HCT116 (cell line): ENCODE measurements around the gene KDM6B. TPM values are rescaled to one million over a fixed set of nuclear protein-coding genes. Genes with fewer than 3 reads are reported as not detected.

Experiments used
- ATAC-seq: fragments of 200-7000 bp; cut with Tn5 transposase; 2 replicates; pipeline ENCODE4 v1.9.1; 2020; ENCODE audit warnings: mild to moderate bottlenecking, moderate library complexity
- BruUV-seq: library from RNA; stranded (reverse); fragments of 400-500 nt; replicated peaks from 2 replicates; lab custom pipeline; 2021; lab: Mats Ljungman, UMichigan
- CTCF ChIA-PET: fragments of 300-600 bp; sonication (Branson Sonifier 250); formaldehyde crosslinking; loops from one replicate; lab custom pipeline; 2021; ENCODE audit warnings: antibody characterized with exemption; lab: Charles Lee
- POLR2A ChIA-PET: fragments of 300-600, 350-600 bp; sonication (Branson Sonifier 250); formaldehyde crosslinking; loops from one replicate; lab custom pipeline; 2021; ENCODE audit warnings: antibody characterized with exemption; lab: Charles Lee
- RAD21 ChIA-PET, 2 experiments: fragments of 300-600 bp; sonication (Branson Sonifier 250); formaldehyde crosslinking; loops; one replicate each; lab custom pipeline; 2023; ENCODE audit warnings: low total read pairs in 2 of 2; ENCODE audit not compliant: uncharacterized antibody in 2 of 2, unreplicated experiment in 2 of 2, low non-redundant PET in 1 of 2; lab: Charles Lee
- DNase-seq: peaks from one replicate; pipeline ENCODE4 v3.0.0-alpha.2; 2010; ENCODE audit warnings: low read depth, low spot score
- H2AFZ ChIP-seq: fragments of 200-600 bp; shearing (Covaris generic), sonication (generic); 2 replicates; pipeline ENCODE4 v1.6.1; 2017; ENCODE audit warnings: low read depth, mixed run types, mixed read lengths, antibody characterized with exemption, low read length; ENCODE audit not compliant: poor library complexity, severe bottlenecking
- H3K27ac ChIP-seq: 2 replicates; pipeline ENCODE4 v1.5.1; 2012; ENCODE audit warnings: low read depth, low read length
- H3K27me3 ChIP-seq: fragments of 200-600 bp; sonication (generic); 2 replicates; pipeline ENCODE4 v1.6.1; 2016; ENCODE audit warnings: mixed run types, low read length, mixed read lengths; ENCODE audit not compliant: insufficient read depth
- H3K36me3 ChIP-seq, 2 experiments: fragments of 200-500 bp in 1 of 2; fragments of 200-600 bp in 1 of 2; sonication (Bioruptor generic) in 1 of 2; sonication (generic) in 1 of 2; 2 replicates each; pipeline versions ENCODE4 v1.5.1 to v1.6.1; 2014 to 2016; ENCODE audit warnings: low read length in 2 of 2, inconsistent platforms in 1 of 2, mixed read lengths in 1 of 2, mixed run types in 1 of 2; ENCODE audit not compliant: insufficient read depth in 2 of 2, control insufficient read depth in 1 of 2
- H3K4me1 ChIP-seq, 2 experiments: fragments of 200-600 bp in 1 of 2; sonication (generic) in 1 of 2; 2 replicates each; pipeline versions ENCODE4 v1.5.1 to v1.6.1; 2012 to 2017; ENCODE audit warnings: low read length in 2 of 2, inconsistent platforms in 1 of 2, mild to moderate bottlenecking in 1 of 2, mixed read lengths in 1 of 2, mixed run types in 1 of 2, moderate library complexity in 1 of 2; ENCODE audit not compliant: insufficient read depth in 2 of 2, control insufficient read depth in 1 of 2
- H3K4me2 ChIP-seq: fragments of 200-600 bp; sonication (generic); 2 replicates; pipeline ENCODE4 v1.6.1; 2017; ENCODE audit warnings: mixed run types, low read length, mixed read lengths
- H3K4me3 ChIP-seq, 2 experiments: fragments of 200-600 bp in 1 of 2; sonication (generic) in 1 of 2; replicated peaks in 1 of 2; 2 replicates each; pipeline ENCODE4 v1.5.1; 2011 to 2016; ENCODE audit warnings: low read length in 2 of 2, control low read depth in 1 of 2, low read depth in 1 of 2, mild to moderate bottlenecking in 1 of 2, mixed read lengths in 1 of 2, mixed run types in 1 of 2
- H3K79me2 ChIP-seq: fragments of 200-600 bp; sonication (generic); 2 replicates; pipeline ENCODE4 v1.6.1; 2017; ENCODE audit warnings: mild to moderate bottlenecking, mixed run types, low read length, moderate library complexity, mixed read lengths; ENCODE audit not compliant: insufficient read depth
- H3K9ac ChIP-seq: fragments of 200-600 bp; sonication (generic); 2 replicates; pipeline ENCODE4 v1.6.1; 2016; ENCODE audit warnings: low read length, mixed read lengths
- H3K9me2 ChIP-seq: fragments of 200-600 bp; sonication (generic), shearing (Covaris generic); 2 replicates; pipeline ENCODE4 v1.6.1; 2017; ENCODE audit warnings: mixed run types, mild to moderate bottlenecking, moderate library complexity; ENCODE audit not compliant: insufficient read depth
- H3K9me3 ChIP-seq, 2 experiments: fragments of 200-500 bp in 1 of 2; fragments of 200-600 bp in 1 of 2; sonication (Bioruptor generic) in 1 of 2; sonication (generic) in 1 of 2; 2 replicates each; pipeline ENCODE4 v1.6.1; 2014 to 2017; ENCODE audit warnings: low read length in 2 of 2, mixed read lengths in 2 of 2, inconsistent platforms in 1 of 2, low read depth in 1 of 2, mild to moderate bottlenecking in 1 of 2, mixed run types in 1 of 2, moderate library complexity in 1 of 2; ENCODE audit not compliant: control insufficient read depth in 1 of 2, insufficient read depth in 1 of 2
- H4K20me1 ChIP-seq: fragments of 200-600 bp; sonication (generic), shearing (Covaris generic); 2 replicates; pipeline ENCODE4 v1.6.1; 2017; ENCODE audit warnings: mixed run types, mild to moderate bottlenecking, moderate library complexity; ENCODE audit not compliant: insufficient read depth
- CTCF ChIP-seq, 3 experiments: fragments of 200-600 bp in 1 of 3; sonication (generic) in 1 of 3; IDR thresholded peaks in 2 of 3; conservative IDR thresholded peaks in 1 of 3; 2 replicates each; pipeline ENCODE4 v1.5.1; 2012 to 2017; ENCODE audit warnings: low read depth in 2 of 3, low read length in 2 of 3, antibody characterized with exemption in 1 of 3, borderline replicate concordance in 1 of 3, control low read depth in 1 of 3, mild to moderate bottlenecking in 1 of 3, mixed read lengths in 1 of 3, mixed run types in 1 of 3, moderate library complexity in 1 of 3; ENCODE audit not compliant: insufficient read depth in 1 of 3
- EGR1 ChIP-seq: IDR thresholded peaks from 2 replicates; pipeline ENCODE4 v1.6.1; 2012; ENCODE audit warnings: low read depth
- ELF1 ChIP-seq: IDR thresholded peaks from 2 replicates; pipeline ENCODE4 v1.6.1; 2012; ENCODE audit warnings: low read depth, borderline replicate concordance
- EZH2phosphoT487 ChIP-seq: fragments of 200-600 bp; IDR thresholded peaks from 2 replicates; pipeline ENCODE4 v1.6.1; 2018; ENCODE audit warnings: antibody characterized with exemption, borderline replicate concordance
- FOSL1 ChIP-seq: IDR thresholded peaks from 2 replicates; pipeline ENCODE4 v1.6.1; 2012; ENCODE audit warnings: low read depth
- MAX ChIP-seq: IDR thresholded peaks from 2 replicates; pipeline ENCODE4 v1.6.1; 2012
- TCF7L2 ChIP-seq: IDR thresholded peaks from 2 replicates; pipeline ENCODE4 v1.7.0; 2011; ENCODE audit warnings: borderline replicate concordance, inconsistent platforms; ENCODE audit not compliant: insufficient read depth, insufficient read length; ENCODE audit errors: extremely low read depth
- YY1 ChIP-seq: IDR thresholded peaks from 2 replicates; pipeline ENCODE4 v1.6.1; 2011; ENCODE audit warnings: low read length, low read depth, moderate library complexity, mild to moderate bottlenecking; ENCODE audit not compliant: insufficient replicate concordance; ENCODE audit errors: extremely low read depth
- ZBTB33 ChIP-seq: IDR thresholded peaks from 2 replicates; pipeline ENCODE4 v1.6.1; 2011; ENCODE audit warnings: mild to moderate bottlenecking, low read length, moderate library complexity; ENCODE audit not compliant: insufficient replicate concordance; ENCODE audit errors: extremely low read depth
- intact Hi-C: fragments of 100-400 bp; cut with micrococcal nuclease; formaldehyde crosslinking; loops from 2 replicates; pipeline ENCODE4 v1.10.0; 2022
- total RNA-seq: library from RNA; stranded (reverse); gene quantifications from one replicate; pipeline ENCODE4 v1.2.1, GENCODE V29; 2021; ENCODE audit not compliant: unreplicated experiment

KDM6B gene
- total RNA-seq, 1 experiment from 2014 or later, result 42.1 TPM

- DNase-seq, result no peak
- no peak for ATAC-seq
- Histone ChIP-seq H4K20me1 (no peaks in the 10 kb centered on the region), H3K4me1 (no peaks in the 10 kb centered on the region), H3K9me3 (no peaks in the 10 kb centered on the region), H3K27ac (no peak overlapping the region), H3K36me3 (peaks cover 0 to 3% of the 10 kb centered on the region in 2 experiments; a peak in 2 of 4 replicates), H3K9ac (no peak overlapping the region), H3K79me2 (no peaks in the 10 kb centered on the region), H3K27me3 (no peaks in the 10 kb centered on the region), H3K4me2 (no peak overlapping the region), H2AFZ (no peak overlapping the region), H3K9me2 (no peaks in the 10 kb centered on the region), H3K4me3 (no peak overlapping the region)
- no TSS peak for BruUV-seq
- TF ChIP-seq ZBTB33 (no peak), FOSL1 (no peak), MAX (no peak), EZH2phosphoT487 (no peak), ELF1 (no peak), EGR1 (no peak), TCF7L2 (no peak), CTCF (IDR thresholded peaks at IDR 0.05 in 2 of 3, conservative IDR thresholded peaks at IDR 0.05 in 1 of 3; ENCODE audit: borderline replicate concordance in 1 of 3, insufficient read depth in 1 of 3, low read depth in 2 of 3, low read length in 2 of 3) (no peak), YY1 (no peak)
- intact Hi-C loops, result no loop called here
- ChIA-PET RAD21 (no interaction called here), CTCF (no interaction called here), POLR2A (no interaction called here)
Measured at GRCh38 chr17:7878234-7878633, 44.2 kb downstream of the KDM6B start.
